VCaP (cell line): ENCODE results near the gene HSD11B1.

Experiments used
- H3K27ac ChIP-seq: fragments of 450-650 bp; 2 replicates; pipeline ENCODE4 v1.5.1; 2017
- TF ChIP-seq, protein P1 (sequence below): fragments of 450-650 bp; conservative IDR thresholded peaks from 2 replicates; pipeline ENCODE4 v1.5.1; 2017; ENCODE audit warnings: mild to moderate bottlenecking, moderate library complexity

The HSD11B1 gene

DNA sequence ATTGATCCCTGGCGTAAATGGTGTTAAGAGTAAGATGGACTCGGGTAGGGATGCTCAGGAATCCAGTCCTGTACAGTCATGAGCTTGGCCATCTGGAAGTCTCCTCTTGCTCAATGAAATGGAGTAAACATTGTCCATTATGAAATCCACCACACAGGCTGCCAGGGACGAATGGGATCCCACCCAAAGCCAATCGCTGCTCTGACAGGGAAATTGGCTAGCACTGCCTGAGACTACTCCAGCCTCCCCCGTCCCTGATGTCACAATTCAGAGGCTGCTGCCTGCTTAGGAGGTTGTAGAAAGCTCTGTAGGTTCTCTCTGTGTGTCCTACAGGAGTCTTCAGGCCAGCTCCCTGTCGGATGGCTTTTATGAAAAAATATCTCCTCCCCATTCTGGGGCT, at the start of gene HSD11B1:
Gene HSD11B1 (plus strand): TSS at position 263 of the 400 bp plus-strand sequence. CDS start 97 bp downstream, at position 360.
- no peak within 1 kb of the TSS for H3K27ac ChIP-seq
- TF ChIP-seq, protein P1, sequence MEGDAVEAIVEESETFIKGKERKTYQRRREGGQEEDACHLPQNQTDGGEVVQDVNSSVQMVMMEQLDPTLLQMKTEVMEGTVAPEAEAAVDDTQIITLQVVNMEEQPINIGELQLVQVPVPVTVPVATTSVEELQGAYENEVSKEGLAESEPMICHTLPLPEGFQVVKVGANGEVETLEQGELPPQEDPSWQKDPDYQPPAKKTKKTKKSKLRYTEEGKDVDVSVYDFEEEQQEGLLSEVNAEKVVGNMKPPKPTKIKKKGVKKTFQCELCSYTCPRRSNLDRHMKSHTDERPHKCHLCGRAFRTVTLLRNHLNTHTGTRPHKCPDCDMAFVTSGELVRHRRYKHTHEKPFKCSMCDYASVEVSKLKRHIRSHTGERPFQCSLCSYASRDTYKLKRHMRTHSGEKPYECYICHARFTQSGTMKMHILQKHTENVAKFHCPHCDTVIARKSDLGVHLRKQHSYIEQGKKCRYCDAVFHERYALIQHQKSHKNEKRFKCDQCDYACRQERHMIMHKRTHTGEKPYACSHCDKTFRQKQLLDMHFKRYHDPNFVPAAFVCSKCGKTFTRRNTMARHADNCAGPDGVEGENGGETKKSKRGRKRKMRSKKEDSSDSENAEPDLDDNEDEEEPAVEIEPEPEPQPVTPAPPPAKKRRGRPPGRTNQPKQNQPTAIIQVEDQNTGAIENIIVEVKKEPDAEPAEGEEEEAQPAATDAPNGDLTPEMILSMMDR = no peak

DNA sequence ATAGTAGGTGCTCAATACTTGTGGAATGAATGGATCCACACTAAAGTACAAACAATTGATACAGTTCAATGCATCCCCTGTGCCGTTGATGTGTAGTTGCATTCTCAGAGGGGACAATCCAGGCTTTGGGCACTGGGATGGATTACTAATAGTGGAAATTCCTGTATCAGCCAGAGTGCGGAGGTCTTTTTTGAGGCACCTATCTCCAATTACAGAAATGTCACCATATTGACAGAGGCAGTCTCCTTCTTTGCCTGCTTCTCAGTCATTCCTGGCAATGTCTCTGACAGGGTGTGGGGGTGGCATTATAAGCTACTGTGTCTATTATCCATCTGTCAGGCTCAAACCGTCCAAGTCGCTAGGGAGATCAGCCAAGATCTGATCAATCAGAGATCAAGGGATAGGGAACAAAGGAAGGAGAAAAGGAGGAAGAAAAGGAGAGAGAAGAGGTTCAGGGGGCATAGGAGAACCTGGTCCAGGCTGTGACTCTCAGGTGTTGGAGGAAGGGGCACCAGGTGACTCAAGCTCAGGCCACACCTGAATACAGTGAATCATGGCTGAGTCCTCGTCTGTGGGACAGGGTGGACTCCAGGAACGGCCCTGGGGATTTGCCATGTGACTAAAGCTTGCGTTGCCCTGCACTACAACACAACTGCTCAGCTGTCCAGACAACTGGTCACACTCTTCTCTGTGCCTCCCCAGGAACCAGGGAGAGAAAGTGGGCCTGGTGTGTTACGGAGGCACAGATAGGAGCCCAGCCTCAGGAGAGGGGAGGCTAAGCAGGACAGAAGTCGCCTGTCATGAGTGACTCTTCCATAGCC, 49.0 kb upstream of the HSD11B1 start:
- TF ChIP-seq, protein P1 = no peak
- H3K27ac ChIP-seq = no peak overlapping the region

DNA sequence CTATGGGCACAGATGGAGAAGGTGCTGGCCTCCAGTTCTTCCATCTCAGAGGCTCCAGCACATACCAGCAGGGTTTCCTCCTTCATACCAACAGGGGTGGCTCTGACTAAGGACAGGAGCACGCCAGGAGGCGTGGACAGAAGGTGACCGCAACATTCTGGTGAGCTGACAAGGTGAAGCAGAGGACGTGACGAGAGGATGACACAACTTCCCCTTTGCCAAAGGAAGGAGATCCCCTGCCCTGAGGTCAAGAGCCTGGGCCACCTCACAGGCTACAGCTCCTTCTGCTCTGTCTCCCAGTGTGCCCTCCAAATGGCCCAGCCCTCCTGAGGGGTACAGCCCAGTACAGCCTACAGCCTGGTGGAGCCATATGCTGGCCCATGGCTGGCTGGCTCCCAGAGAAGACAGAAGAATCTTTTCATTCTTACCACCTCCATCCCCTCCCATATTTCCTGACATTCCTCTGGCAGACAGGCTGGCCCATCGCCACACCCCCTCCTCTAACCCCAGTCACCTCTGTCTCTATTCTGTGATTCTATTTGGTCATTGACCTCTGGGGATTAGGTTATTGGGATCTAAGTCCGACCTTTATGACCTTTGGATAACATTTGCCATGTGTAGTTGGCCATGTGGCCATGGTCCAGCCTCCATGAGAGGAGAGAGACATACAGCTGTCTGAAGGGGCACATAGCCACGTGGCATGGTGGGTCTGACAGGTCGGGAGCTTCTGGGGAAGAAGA, 47.3 kb upstream of the HSD11B1 start:
- H3K27ac ChIP-seq = no peak overlapping the region

DNA sequence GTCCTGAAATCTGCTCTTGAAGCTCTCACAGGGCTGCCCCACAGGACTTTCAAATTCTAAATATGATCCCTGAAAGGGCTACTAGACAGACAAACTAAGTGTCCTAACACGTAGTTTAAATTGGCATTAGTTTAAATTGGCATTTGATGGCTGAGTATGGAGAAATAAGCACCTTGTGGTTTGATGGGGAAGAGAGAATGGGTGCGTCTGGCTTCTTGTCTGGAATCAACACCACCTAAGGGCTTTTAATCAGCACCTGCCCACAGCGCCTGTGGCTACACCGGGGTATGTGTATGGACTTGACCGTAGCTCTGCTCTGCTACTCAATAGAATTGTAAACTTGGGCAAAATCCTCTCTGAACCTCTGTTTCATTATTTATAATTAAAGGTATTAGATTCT, 46.7 kb upstream of the HSD11B1 start:
- TF ChIP-seq, protein P1 = no peak
- H3K27ac ChIP-seq = no peak overlapping the region

More for the DNA sequence above, 47.3 kb upstream of the HSD11B1 start:
- TF ChIP-seq, protein P1 = no peak

DNA sequence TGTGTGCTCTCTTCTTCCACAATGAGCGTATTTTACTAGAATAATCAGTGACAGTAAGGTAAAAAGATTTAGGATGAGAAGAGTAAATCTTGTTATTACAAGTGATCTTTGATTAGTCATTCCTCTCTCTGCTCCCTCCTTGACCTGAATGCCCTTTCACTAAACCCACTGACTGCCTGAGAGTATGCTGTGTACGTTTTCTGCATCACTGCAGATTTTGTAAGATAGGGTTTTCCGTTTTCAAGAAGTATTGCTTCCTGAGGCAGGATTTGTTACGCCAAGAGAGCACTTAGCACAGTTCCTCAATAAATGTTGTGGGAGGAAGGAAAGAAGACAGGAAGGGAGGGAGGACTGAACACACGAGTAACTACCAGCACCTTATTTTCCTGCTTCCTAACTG, 44.7 kb upstream of the HSD11B1 start:
- TF ChIP-seq, protein P1 = no peak
- no peak overlapping the region for H3K27ac ChIP-seq

GRCh38 chr1:209661071-209661470, 43.6 kb upstream of the HSD11B1 start:
- TF ChIP-seq, protein P1 = no peak
- H3K27ac ChIP-seq = no peak overlapping the region

DNA sequence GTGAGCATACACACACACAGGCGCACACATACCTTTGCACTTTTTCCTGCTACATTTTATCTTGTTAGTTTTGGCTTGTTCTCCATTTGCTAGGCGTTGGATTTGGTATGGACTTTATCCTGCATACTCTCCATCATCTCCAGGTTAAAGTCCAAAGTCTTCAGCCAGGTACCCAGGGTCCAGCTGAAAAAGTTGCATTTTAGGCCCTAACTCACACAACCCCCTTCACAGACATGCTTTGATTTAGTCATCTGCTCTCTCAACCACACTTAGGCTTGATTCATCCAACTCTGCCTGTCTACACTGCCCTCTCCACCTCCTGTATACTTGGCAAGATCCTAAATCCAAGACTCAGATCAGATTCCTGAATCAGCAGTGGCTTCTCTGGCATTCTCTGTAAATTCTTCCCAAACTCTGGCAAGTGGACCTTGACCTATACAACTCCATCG, 41.7 kb upstream of the HSD11B1 start:
- TF ChIP-seq, protein P1 = no peak
- H3K27ac ChIP-seq = no peak overlapping the region
